Suppressor macrophage treated with lipopolysaccharide for 1 hour (primary cell): ENCODE results near the gene PXDN.

Experiments
- DNase-seq, 3 donors: peaks; one replicate each; pipeline ENCODE4 v3.0.0-alpha.2; 2020 to 2022

Gene PXDN

DNA sequence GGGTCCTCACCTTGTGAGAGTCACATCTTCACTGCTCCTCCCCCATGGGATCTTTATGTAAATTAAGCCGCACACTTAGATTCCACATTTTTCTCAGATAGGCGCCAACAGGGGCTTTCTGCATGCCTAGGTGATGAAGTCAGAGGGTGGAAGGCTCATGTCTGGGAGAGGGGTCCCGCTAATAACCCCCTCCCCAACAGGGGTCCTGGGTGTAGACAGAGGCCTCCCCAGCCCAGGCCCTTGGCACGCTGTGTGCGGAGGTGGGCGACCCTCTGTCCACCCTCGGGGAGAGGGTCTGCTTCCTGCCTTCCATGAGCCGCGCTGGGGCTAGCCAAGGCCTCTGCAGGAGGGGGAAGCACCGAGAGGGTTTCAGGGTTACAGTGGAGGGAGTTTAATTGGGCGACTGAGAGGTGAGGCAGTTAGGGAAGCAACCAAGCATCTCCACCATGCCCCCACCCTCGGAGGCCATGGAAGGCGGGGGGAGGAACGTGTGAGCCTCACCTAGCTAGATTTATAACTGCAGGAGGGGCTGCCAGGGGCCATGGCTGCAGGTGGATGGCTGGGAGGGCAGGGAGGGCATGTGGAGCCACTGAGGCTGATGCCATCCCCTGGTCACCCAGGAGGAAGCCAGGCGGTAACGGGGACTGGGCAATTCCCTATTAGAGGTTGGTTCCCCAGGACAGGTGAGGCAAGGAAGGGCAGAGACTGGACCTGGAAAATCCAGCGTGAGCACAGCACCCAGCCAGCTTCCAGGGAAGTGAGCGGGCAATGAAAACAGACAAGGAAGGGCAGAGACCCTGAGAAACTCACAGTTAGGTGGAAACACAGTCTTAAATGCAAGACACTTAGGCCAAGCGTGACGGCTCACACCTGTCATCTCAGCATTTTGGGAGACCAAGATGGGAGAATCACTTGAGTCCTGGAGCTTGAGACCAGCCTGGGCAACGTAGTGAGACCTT, 7.7 kb upstream of the PXDN start:
- no peak for DNase-seq

- DNase-seq, result peak in 2 of 3 donors; percentile 45 to 58
Measured at GRCh38 chr2:1750933-1751766, 6.8 kb upstream of the PXDN start.

- DNase-seq, result no peak
Measured at GRCh38 chr2:1750270-1750932, 6.1 kb upstream of the PXDN start.

GRCh38 chr2:1749489-1750119, 5.3 kb upstream of the PXDN start:
- no peak for DNase-seq

- no peak for DNase-seq
Measured at GRCh38 chr2:1748741-1749488, 4.6 kb upstream of the PXDN start.

GRCh38 chr2:1748176-1748740, 3.9 kb upstream of the PXDN start:
- no peak for DNase-seq

GRCh38 chr2:1747065-1747941, 3.0 kb upstream of the PXDN start:
- no peak for DNase-seq

- no peak for DNase-seq
Measured at GRCh38 chr2:1746174-1747064, 2.1 kb upstream of the PXDN start.

- DNase-seq, result no peak
Measured at GRCh38 chr2:1745171-1746023, 1.1 kb upstream of the PXDN start.

- DNase-seq, result peak in 1 of 3 donors; percentile 12
Measured at GRCh38 chr2:1744151-1744445, 217 bp downstream of the PXDN start.

DNA sequence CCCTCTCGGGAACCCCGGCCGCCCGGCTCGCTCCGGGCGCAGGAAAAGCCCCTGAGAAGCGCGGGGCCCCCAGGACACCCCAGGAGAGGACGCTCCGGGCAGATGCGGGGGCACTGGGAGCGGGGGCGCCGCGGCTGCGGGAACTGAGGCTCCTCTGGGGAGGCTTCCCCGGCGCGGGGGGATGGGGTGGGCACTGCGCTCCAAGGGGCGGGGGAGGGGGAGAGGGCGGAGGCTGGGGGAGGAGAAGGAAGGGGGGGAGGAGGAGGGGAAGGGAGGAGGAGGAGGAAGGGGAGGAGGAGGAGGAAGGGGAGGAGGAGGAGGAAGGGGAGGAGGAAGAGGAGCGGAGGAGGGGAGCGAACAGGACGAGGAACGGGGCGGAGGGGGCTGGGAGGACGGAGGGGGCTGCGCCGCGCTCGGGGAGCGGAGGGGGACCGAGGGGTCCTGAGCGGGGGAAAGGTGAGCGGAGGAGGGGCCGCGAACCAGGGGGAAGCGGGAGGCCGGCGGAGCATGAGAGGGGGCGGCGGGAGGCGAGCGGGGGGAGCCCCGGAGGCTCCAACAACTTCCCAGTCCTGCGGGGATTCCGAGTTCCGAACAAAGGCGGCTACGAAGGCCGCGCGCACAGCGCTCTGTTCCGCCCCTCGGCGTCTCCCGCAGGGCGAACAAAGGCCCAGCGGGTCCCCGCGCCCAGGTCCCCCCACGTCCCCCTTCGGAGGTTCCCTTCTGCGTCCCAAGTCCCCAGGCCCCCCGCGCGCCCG, 742 bp downstream of the PXDN start:
- DNase-seq, result peak in 2 of 3 donors; percentile 6 to 11

GRCh38 chr2:1742681-1743395, 1.5 kb downstream of the PXDN start:
- peak in 2 of 3 donors; percentile 0 to 6 for DNase-seq

GRCh38 chr2:1742301-1742680, 2.0 kb downstream of the PXDN start:
- DNase-seq, result no peak

GRCh38 chr2:1741851-1742250, 2.5 kb downstream of the PXDN start:
- DNase-seq, result no peak

DNA sequence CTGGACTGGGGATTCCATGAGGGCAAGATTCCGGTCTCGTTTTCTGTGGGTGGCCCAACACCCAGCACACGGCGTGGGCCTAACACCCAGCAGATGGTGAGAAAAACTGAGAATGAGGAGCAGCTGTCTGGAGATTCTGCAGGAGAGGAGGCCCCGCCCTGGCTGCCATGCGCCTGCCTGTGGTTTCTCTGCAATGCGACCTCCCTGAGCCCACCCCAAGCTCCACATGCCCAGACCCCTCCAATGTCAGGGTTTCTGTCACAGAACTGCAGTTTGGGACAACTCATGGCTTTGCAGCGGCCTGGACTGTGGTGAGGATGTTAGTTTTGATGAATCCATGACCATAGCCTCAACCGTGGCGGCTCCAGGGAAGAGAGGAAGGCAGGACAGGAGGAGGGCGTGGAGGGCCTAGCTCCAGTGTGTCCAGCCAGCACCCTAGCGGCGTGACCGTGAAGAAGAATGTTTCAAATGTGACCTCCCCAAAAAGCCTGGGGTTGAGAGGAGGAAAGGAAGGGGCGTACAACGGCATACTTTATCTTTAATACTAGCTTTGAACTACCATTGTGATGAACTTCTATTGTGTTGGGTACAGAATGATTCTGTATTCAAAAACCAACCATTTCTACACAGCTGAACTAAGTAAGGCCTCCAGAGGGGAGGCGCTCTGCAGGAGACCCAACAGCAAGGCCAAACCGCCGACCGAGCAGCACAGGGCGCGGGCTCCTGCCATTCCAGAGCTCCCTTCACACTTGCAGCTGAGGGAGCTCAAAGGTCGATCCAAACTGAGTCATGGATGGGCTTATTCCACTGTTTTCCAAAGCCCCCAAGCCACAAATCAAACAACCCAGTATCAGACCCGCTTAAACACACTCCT, 3.4 kb downstream of the PXDN start:
- no peak for DNase-seq
